DND-41 (cell line): ENCODE results near the gene HIGD1B.

Experiments
- EZH2 ChIP-seq: IDR thresholded peaks from 3 replicates; pipeline ENCODE4 v1.6.1; 2012; ENCODE audit warnings: borderline replicate concordance, low read depth, mild to moderate bottlenecking, moderate library complexity, low read length, inconsistent platforms; ENCODE audit not compliant: severe bottlenecking
- TF ChIP-seq, protein P1 (sequence below): IDR thresholded peaks from 2 replicates; pipeline ENCODE4 v1.5.1; 2012; ENCODE audit warnings: borderline replicate concordance, low read length, moderate library complexity, mild to moderate bottlenecking; ENCODE audit not compliant: poor library complexity, severe bottlenecking; ENCODE audit errors: extremely low read depth

DNA sequence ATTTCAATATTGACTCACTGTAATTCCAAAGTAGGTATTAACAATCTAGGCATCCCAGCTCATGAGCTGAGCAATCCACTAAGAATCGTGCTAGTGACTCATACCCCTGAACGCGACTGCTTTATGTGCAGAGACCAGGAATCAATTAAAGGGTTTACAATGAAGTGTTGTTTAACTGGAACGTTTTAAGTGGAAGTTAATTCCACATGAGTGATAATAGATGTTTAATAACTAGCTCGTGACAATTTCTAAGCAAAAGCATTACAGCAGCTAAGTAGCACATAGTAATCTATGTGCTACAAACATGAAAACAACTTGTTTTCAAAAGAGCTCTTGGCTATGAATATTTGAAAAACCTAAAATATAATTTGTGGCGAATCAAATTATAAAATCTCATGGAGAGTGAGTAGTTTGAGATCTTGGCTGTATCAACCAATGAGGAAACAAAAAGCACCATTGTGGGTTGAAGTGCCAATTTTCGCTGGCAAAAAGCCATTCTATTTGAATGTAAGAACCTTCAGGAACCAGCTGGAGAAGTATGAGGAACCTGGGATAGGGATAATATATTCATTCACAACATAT, 27.0 kb upstream of the HIGD1B start:
- TF ChIP-seq, protein P1, sequence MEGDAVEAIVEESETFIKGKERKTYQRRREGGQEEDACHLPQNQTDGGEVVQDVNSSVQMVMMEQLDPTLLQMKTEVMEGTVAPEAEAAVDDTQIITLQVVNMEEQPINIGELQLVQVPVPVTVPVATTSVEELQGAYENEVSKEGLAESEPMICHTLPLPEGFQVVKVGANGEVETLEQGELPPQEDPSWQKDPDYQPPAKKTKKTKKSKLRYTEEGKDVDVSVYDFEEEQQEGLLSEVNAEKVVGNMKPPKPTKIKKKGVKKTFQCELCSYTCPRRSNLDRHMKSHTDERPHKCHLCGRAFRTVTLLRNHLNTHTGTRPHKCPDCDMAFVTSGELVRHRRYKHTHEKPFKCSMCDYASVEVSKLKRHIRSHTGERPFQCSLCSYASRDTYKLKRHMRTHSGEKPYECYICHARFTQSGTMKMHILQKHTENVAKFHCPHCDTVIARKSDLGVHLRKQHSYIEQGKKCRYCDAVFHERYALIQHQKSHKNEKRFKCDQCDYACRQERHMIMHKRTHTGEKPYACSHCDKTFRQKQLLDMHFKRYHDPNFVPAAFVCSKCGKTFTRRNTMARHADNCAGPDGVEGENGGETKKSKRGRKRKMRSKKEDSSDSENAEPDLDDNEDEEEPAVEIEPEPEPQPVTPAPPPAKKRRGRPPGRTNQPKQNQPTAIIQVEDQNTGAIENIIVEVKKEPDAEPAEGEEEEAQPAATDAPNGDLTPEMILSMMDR = no peak
- TF ChIP-seq EZH2 = no peak
